H1 (cell line): ENCODE data around the gene OPCML. TPM values are rescaled to one million over a fixed set of nuclear protein-coding genes. Genes with fewer than 3 reads are reported as not detected.

ENCODE experiments used
- CHD2 ChIP-seq: IDR thresholded peaks from 2 replicates; pipeline ENCODE4 v1.6.1; 2012; ENCODE audit warnings: low read length, improper control_type of control experiment
- CHD7 ChIP-seq: fragments of 300-600 bp; sonication (generic); IDR thresholded peaks from 2 replicates; pipeline ENCODE4 v1.7.1; 2012; ENCODE audit warnings: low read length, moderate library complexity, mild to moderate bottlenecking, inconsistent platforms; ENCODE audit not compliant: insufficient replicate concordance
- EZH2 ChIP-seq: fragments of 200-600 bp; sonication (generic); IDR thresholded peaks from 2 replicates; pipeline ENCODE4 v1.7.1; 2012; ENCODE audit warnings: low read depth, mild to moderate bottlenecking, moderate library complexity, low read length, inconsistent platforms; ENCODE audit not compliant: severe bottlenecking
- KDM1A ChIP-seq: fragments of 200-600, 300-600 bp; sonication (generic); IDR thresholded peaks from 2 replicates; pipeline ENCODE4 v1.7.1; 2016; ENCODE audit warnings: mild to moderate bottlenecking, low read length, borderline replicate concordance
- POLR2AphosphoS5 ChIP-seq: IDR thresholded peaks from 2 replicates; pipeline ENCODE4 v1.6.1; 2011; ENCODE audit warnings: low read depth, low read length
- SIN3A ChIP-seq, 2 experiments: IDR thresholded peaks in 1 of 2; conservative IDR thresholded peaks in 1 of 2; 2 replicates each; pipeline ENCODE4 v1.6.1; 2011 to 2012; ENCODE audit warnings: low read length in 2 of 2, improper control_type of control experiment in 1 of 2, low read depth in 1 of 2, mild to moderate bottlenecking in 1 of 2
- SIRT6 ChIP-seq: IDR thresholded peaks from one replicate; pipeline ENCODE4 v1.7.1; 2012; ENCODE audit warnings: low read length, inconsistent platforms
- SRF ChIP-seq: IDR thresholded peaks from 2 replicates; pipeline ENCODE4 v1.6.1; 2011; ENCODE audit warnings: mild to moderate bottlenecking, low read depth, low read length, moderate library complexity
- TBP ChIP-seq: IDR thresholded peaks from 2 replicates; pipeline ENCODE4 v1.6.1; 2011; ENCODE audit warnings: low read depth, low read length, improper control_type of control experiment
- YY1 ChIP-seq: IDR thresholded peaks from 2 replicates; pipeline ENCODE4 v1.6.1; 2011; ENCODE audit warnings: low read depth, mild to moderate bottlenecking, low read length
- polyA plus RNA-seq, 7 experiments: library from polyadenylated mRNA; depleted of rRNA in 3 of 7; stranded (reverse) in 5 of 7; unstranded in 2 of 7; fragments of >200 nt in 5 of 7; fragments of 200-250 nt in 2 of 7; gene quantifications; 1 replicate in 5 of 7; 2 replicates in 1 of 7; 4 replicates in 1 of 7; pipeline versions ENCODE4 v1.2.1 to v1.2.3, GENCODE V29; 2011 to 2013; ENCODE audit warnings: missing spikeins in 2 of 7, mixed read lengths in 2 of 7
- total RNA-seq: library from RNA; stranded (reverse); fragmentation: NEBNext Ultra II Directional; extraction: Animal tissue kit (Norgen Biotek cat#: 25700); gene quantifications from 2 replicates; pipeline ENCODE4 v1.2.1, GENCODE V29; 2021

OPCML gene
- total and polyA plus RNA-seq, 2 of the 8 experiments (the other 6 are each of a cell fraction or from before 2014, with no cell fraction given): 2.3 to 3.1 TPM

GRCh38 chr11:132848336-132848735 is 684.0 kb downstream of the OPCML start (continued):
- TF ChIP-seq CHD7 (no peak), SIRT6 (no peak), KDM1A (no peak), TBP (no peak), SIN3A (conservative IDR thresholded peaks at IDR 0.05 in 1 of 2, IDR thresholded peaks at IDR 0.05 in 1 of 2; ENCODE audit: low read depth in 1 of 2, low read length in 2 of 2) (no peak), CHD2 (no peak), SRF (no peak), YY1 (no peak), EZH2 (no peak), POLR2AphosphoS5 (no peak)
